Calu3 (cell line): ENCODE data around the gene ATG9B. TPM values are rescaled to one million over a fixed set of nuclear protein-coding genes. Genes with fewer than 3 reads are reported as not detected.

Experiments used
- BruUV-seq: library from RNA; stranded (reverse); fragments of 400-500 nt; replicated peaks from 2 replicates; lab custom pipeline; 2021; lab: Mats Ljungman, UMichigan
- CTCF ChIA-PET: fragments of 300-600 bp; sonication (Branson Sonifier 250); formaldehyde crosslinking; loops from one replicate; lab custom pipeline; 2022; ENCODE audit warnings: antibody characterized with exemption; lab: Charles Lee
- DNase-seq: peaks from one replicate; pipeline ENCODE4 v3.0.0; 2022
- H3K27ac Mint-ChIP-seq: one replicate; pipeline ENCODE4 v1.8.0; 2022; ENCODE audit warnings: mixed read lengths; ENCODE audit not compliant: unreplicated experiment
- H3K27me3 Mint-ChIP-seq: one replicate; pipeline ENCODE4 v1.8.0; 2022; ENCODE audit warnings: mixed read lengths; ENCODE audit not compliant: unreplicated experiment
- H3K36me3 Mint-ChIP-seq: one replicate; pipeline ENCODE4 v1.8.0; 2022; ENCODE audit warnings: mild to moderate bottlenecking, moderate library complexity, mixed read lengths; ENCODE audit not compliant: insufficient read depth, unreplicated experiment
- H3K4me1 Mint-ChIP-seq: one replicate; pipeline ENCODE4 v1.8.0; 2022; ENCODE audit warnings: mild to moderate bottlenecking, low read depth, mixed read lengths; ENCODE audit not compliant: unreplicated experiment
- H3K4me3 Mint-ChIP-seq: one replicate; pipeline ENCODE4 v1.8.0; 2022; ENCODE audit warnings: mild to moderate bottlenecking, low read depth, moderate library complexity, mixed read lengths; ENCODE audit not compliant: unreplicated experiment
- H3K9me3 Mint-ChIP-seq: one replicate; pipeline ENCODE4 v1.8.0; 2022; ENCODE audit warnings: low read depth, mixed read lengths; ENCODE audit not compliant: unreplicated experiment
- CTCF ChIP-seq: fragments of 200-600 bp; IDR thresholded peaks from one replicate; pipeline ENCODE4 v1.8.0; 2022; ENCODE audit warnings: antibody characterized with exemption; ENCODE audit not compliant: unreplicated experiment
- intact Hi-C: fragments of 100-400 bp; cut with micrococcal nuclease; formaldehyde crosslinking; loops from one replicate; pipeline ENCODE4 v1.10.0; 2022; ENCODE audit not compliant: unreplicated experiment
- total RNA-seq: library from RNA; stranded (reverse); gene quantifications from 2 replicates; pipeline ENCODE4 v1.2.3, GENCODE V29; 2022

The ATG9B gene
- total RNA-seq, 1 experiment from 2014 or later: 7.9 TPM

GRCh38 chr7:151062111-151062398 lies 37.8 kb upstream of the ATG9B start:
- Mint-ChIP-seq H3K27ac (no peak overlapping the region), H3K9me3 (no peaks in the 10 kb centered on the region), H3K4me3 (peak overlapping the region; percentile 94), H3K4me1 (peaks cover 29% of the 10 kb centered on the region), H3K36me3 (peaks cover 82% of the 10 kb centered on the region), H3K27me3 (no peaks in the 10 kb centered on the region)
- no peak for DNase-seq
- no peak for TF ChIP-seq CTCF
- no TSS peak for BruUV-seq
- intact Hi-C loops: no loop called here
- CTCF ChIA-PET: interaction anchor here (1.7 kb wide), 1 partner anchor 34 kb away, joined by 5 read pairs; the partner anchor contains the start of gene ABCB8

GRCh38 chr7:151061213-151062110 lies 37.2 kb upstream of the ATG9B start:
- CTCF ChIA-PET: interaction anchor here (0.6 to 1.7 kb wide), 3 partner anchors 33 to 789 kb away, joined by 3 to 5 read pairs (median 3); partner anchors contain the start of gene ABCB8
- no peak for DNase-seq
- TF ChIP-seq CTCF: no peak
- intact Hi-C loops: no loop called here
- peak overlapping the region; percentile 94 for H3K4me3 Mint-ChIP-seq
- peaks cover 82% of the 10 kb centered on the region for H3K36me3 Mint-ChIP-seq
- no TSS peak for BruUV-seq
- no peaks in the 10 kb centered on the region for H3K9me3 Mint-ChIP-seq
- H3K4me1 Mint-ChIP-seq: peaks cover 33% of the 10 kb centered on the region
- no peak overlapping the region for H3K27ac Mint-ChIP-seq
- no peaks in the 10 kb centered on the region for H3K27me3 Mint-ChIP-seq

- H3K27ac Mint-ChIP-seq: no peak overlapping the region
Observed at GRCh38 chr7:151060416-151061212, 36.3 kb upstream of the ATG9B start.

More at GRCh38 chr7:151060416-151061212, 36.3 kb upstream of the ATG9B start:
- peaks cover 81% of the 10 kb centered on the region for H3K36me3 Mint-ChIP-seq
- no peaks in the 10 kb centered on the region for H3K9me3 Mint-ChIP-seq
- peak overlapping the region; percentile 94 for H3K4me3 Mint-ChIP-seq
- no TSS peak for BruUV-seq
- peak; percentile 49 for DNase-seq
- H3K27me3 Mint-ChIP-seq: no peaks in the 10 kb centered on the region
- no peak for TF ChIP-seq CTCF
- peaks cover 33% of the 10 kb centered on the region for H3K4me1 Mint-ChIP-seq
- CTCF ChIA-PET: interaction anchor here (0.6 to 1.2 kb wide), 5 partner anchors 16 to 790 kb away, joined by 3 to 4 read pairs (median 3); partner anchors contain the start of gene AGAP3
- intact Hi-C loops: no loop called here
